GM21390 (cell line): Measurements from ENCODE around the gene C22orf42.
"Not testable (repeated sequence)": the region's sequence is repeated elsewhere in the genome, so short reads cannot be mapped to it uniquely, and the experiment has no call there.

Experiments used
- ATAC-seq: cut with Tn5 transposase; IDR thresholded peaks from one replicate; pipeline ENCODE4 v1.9.1; 2021; ENCODE audit not compliant: unreplicated experiment

Gene C22orf42

GRCh38 chr22:32135958-32136357, 23.1 kb downstream of the C22orf42 start:
- not testable (repeated sequence) for ATAC-seq

- not testable (repeated sequence) for ATAC-seq
These were observed 24.3 kb downstream of the C22orf42 start for GRCh38 chr22:32134796-32135195.

DNA sequence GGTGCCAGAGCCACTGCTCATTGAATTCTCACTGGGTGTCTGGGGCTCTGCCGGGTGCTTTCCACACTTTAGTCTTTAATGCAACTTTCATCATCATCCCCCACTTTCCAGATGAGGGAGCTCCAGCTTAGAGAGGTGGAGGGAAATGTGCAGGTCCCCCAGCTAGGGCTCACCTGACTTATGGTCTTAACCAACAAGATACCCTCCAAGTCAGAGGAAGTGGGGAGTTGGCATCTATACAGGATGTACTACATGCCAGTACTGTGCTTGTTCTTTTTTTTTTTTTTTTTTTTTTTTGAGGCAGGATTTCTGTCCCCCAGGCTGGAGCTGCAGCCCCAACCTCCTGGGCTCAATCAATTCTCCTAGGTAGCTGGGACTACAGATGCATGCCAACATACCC, 26.3 kb downstream of the C22orf42 start:
- no peak for ATAC-seq

GRCh38 chr22:32132126-32132525, 27.0 kb downstream of the C22orf42 start:
- ATAC-seq = no peak

- ATAC-seq = no peak
These were observed 28.6 kb downstream of the C22orf42 start for GRCh38 chr22:32130464-32130863.

DNA sequence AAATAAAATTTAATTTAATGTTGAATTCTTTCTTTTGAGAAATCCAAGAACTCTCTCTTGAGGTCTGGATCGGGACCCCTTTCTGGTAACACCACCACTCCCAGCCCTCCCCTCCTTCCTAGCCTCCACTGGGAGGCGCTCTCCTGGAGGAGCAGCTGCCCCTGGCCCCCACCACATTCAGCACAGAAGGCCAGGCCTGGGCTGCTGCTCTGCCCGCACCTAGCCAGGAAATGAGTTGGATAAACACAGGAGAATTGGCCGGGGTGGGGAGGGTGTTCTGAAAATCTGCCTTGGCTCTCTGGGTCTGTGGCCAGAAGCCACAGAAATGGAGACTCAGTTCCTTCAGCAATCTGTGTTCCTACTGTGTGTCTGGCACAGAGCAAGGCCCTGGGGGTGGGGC, 31.2 kb downstream of the C22orf42 start:
- no peak for ATAC-seq

DNA sequence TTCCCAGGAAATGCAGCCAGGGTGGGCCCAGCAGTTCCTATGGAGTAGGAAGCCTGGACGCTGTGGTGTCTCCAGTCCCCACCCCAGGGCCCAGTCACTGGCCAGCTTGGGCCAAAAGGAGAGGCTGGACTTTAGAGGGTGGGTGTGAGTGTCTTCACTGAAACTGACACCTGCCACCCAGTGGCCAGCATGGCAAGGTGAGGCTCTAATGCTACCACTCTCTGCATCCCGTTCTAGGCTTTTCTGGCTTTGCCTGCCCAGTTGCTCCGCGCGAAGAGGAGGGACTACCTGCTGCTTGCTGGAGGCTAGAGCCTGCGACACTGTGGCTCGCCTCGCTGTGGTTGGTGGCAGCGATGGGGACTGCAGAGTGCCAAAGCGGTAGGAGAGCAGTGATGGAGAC, 35.4 kb downstream of the C22orf42 start:
- no peak for ATAC-seq

GRCh38 chr22:32122899-32123298, 36.2 kb downstream of the C22orf42 start:
- ATAC-seq = no peak

DNA sequence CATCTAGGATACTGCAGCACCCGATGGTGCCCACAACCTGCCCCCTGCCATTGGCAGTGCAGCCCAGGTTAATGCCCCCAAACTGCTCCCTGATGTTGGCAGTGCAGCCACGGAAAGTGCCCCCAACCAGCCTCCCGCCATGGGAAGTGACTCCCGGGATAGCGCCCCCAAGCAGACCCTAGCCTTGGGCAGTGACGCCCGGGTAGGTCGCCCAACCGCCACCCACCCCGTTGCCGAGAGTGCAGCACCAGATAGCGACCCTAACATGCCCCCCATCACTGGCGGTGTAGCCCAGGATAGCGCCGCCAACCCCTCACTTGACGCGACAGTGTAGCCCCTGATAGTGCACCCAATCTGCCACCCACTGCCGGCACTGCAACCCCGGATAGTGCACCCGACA, 38.5 kb downstream of the C22orf42 start:
- ATAC-seq = no peak

DNA sequence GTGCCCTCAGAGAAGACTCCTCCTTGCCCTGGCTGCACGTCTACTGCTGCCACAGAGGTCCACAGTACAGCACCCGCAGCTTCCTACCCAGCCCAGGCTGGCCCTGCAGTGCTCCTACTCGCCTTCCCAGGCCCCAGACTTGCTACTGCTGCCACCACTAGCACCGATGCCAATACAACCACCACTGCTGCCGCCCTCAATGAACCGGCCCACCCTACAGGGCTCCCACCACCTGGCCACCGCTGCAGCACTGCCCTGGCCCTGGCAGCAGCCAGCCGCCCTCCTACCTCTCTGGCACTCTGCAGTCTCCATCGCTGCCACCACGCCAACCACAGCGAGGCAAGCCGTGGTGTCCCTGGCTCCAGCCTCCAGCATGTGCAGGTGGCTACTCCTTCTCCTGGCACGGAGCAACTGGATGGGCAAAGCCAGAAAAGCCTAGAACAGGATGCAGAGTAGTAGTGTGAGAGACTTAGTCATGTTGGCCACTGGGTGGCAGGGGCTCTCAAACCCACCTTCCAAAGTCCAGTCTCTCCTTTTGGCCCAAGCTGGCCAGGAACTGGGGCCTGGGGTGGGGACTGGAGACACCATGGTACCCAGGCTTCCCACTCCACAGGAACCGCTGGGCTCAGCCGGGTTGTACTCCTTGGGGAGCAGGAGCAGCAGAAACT, 39.4 kb downstream of the C22orf42 start:
- ATAC-seq = no peak

DNA sequence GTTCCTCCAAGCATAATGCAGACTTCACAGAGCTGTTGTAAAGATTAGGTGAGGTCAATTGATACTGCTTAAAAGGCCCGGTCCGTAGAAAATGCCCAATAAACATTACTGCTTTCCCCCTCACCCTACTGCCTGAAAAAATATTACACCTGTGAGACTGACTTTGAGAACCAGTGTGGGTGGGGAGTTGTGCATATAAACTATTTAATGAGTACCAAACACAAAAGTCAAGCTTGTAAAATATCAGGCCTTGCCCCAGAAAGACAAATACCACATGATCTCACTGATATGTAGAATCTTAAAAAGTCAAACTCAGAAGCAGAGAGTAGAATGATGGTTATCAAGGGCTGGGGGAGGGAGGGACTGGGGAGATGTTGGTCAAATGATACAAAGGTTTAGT, 46.7 kb downstream of the C22orf42 start:
- no peak for ATAC-seq

DNA sequence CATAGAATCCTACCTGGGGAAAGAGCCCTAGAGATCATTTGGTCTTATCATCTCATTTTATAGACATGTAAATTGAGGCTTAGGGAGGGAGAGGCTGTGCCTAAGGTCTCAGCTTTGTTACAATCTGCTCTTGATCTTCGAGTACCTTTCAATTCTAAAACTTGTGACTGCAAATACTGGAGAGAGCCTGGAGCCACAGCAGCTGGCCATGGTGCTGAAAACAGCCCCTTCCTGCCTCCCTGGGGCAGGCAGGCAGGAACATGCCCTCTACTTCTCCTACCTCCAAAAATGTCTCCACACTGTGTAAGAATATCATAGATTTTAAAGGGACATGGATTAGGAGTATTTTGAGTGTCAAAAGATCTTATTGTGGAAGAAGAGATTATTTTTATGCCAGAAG, 52.2 kb downstream of the C22orf42 start:
- ATAC-seq = no peak

- no peak for ATAC-seq
These were observed 55.3 kb downstream of the C22orf42 start for GRCh38 chr22:32103658-32104315.

GRCh38 chr22:32100711-32101110, 58.4 kb downstream of the C22orf42 start:
- no peak for ATAC-seq
